GM12878 (cell line): Measurements from ENCODE around the gene DAAM1.

Experiments used
- POLR2AphosphoS2 ChIP-seq: IDR thresholded peaks from 2 replicates; pipeline ENCODE4 v1.6.1; 2011; ENCODE audit warnings: low read depth, mild to moderate bottlenecking, low read length, improper control_type of control experiment, moderate library complexity
- SRF ChIP-seq, 2 experiments: IDR thresholded peaks; 2 replicates each; pipeline ENCODE4 v1.6.1; 2011; ENCODE audit warnings: low read depth in 2 of 2, low read length in 2 of 2, mild to moderate bottlenecking in 1 of 2, moderate library complexity in 1 of 2
- TF ChIP-seq, protein P1 (sequence below), 3 experiments: IDR thresholded peaks in 2 of 3; conservative IDR thresholded peaks in 1 of 3; 2 replicates each; pipeline ENCODE4 v1.5.1; 2011; ENCODE audit warnings: low read depth in 3 of 3, low read length in 3 of 3, mild to moderate bottlenecking in 3 of 3, control low read depth in 2 of 3, moderate library complexity in 2 of 3, inconsistent platforms in 1 of 3, mixed read lengths in 1 of 3; ENCODE audit not compliant: control insufficient read depth in 2 of 3, insufficient read depth in 1 of 3; ENCODE audit errors: extremely low read depth in 1 of 3

GRCh38 chr14:59183150-59183549, 5.3 kb upstream of the DAAM1 start:
- no peak for TF ChIP-seq POLR2AphosphoS2
- no peak for TF ChIP-seq SRF (IDR thresholded peaks at IDR 0.05; ENCODE audit: low read depth in 2 of 2, low read length in 2 of 2)
- TF ChIP-seq, protein P1, sequence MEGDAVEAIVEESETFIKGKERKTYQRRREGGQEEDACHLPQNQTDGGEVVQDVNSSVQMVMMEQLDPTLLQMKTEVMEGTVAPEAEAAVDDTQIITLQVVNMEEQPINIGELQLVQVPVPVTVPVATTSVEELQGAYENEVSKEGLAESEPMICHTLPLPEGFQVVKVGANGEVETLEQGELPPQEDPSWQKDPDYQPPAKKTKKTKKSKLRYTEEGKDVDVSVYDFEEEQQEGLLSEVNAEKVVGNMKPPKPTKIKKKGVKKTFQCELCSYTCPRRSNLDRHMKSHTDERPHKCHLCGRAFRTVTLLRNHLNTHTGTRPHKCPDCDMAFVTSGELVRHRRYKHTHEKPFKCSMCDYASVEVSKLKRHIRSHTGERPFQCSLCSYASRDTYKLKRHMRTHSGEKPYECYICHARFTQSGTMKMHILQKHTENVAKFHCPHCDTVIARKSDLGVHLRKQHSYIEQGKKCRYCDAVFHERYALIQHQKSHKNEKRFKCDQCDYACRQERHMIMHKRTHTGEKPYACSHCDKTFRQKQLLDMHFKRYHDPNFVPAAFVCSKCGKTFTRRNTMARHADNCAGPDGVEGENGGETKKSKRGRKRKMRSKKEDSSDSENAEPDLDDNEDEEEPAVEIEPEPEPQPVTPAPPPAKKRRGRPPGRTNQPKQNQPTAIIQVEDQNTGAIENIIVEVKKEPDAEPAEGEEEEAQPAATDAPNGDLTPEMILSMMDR (IDR thresholded peaks at IDR 0.05 in 2 of 3, conservative IDR thresholded peaks at IDR 0.05 in 1 of 3; ENCODE audit: control insufficient read depth in 2 of 3, extremely low read depth in 1 of 3, insufficient read depth in 1 of 3, low read depth in 3 of 3, low read length in 3 of 3) = no peak
